A673 (cell line): Measurements from ENCODE around the gene ZNF541. TPM values are rescaled to one million over a fixed set of nuclear protein-coding genes. Genes with fewer than 3 reads are reported as not detected.

Experiments
- BruUV-seq: library from RNA; stranded (reverse); fragments of 400-500 nt; replicated peaks from 2 replicates; lab custom pipeline; 2021; lab: Mats Ljungman, UMichigan
- CTCF ChIA-PET: fragments of 300-600 bp; sonication (Branson Sonifier 250); formaldehyde crosslinking; loops from one replicate; lab custom pipeline; 2022; ENCODE audit warnings: antibody characterized with exemption; lab: Charles Lee
- POLR2A ChIA-PET: fragments of 300-600 bp; sonication (Branson Sonifier 250); formaldehyde crosslinking; loops from one replicate; lab custom pipeline; 2022; ENCODE audit warnings: antibody characterized with exemption; ENCODE audit not compliant: low non-redundant PET; lab: Charles Lee
- DNase-seq: peaks from one replicate; pipeline ENCODE4 v3.0.0-alpha.2; 2015; ENCODE audit warnings: low spot score
- H3K27ac ChIP-seq: fragments of 200-600 bp; sonication (generic); 2 replicates; pipeline ENCODE4 v1.5.1; 2016; ENCODE audit warnings: mixed run types, low read depth, mild to moderate bottlenecking, mixed read lengths, antibody characterized with exemption, low read length; ENCODE audit not compliant: poor library complexity, severe bottlenecking
- H3K27me3 ChIP-seq: fragments of 200-600 bp; sonication (generic); replicated peaks from 2 replicates; pipeline ENCODE4 v1.6.1; 2017; ENCODE audit warnings: mixed run types, low read depth, mild to moderate bottlenecking, mixed read lengths, antibody characterized with exemption, low read length; ENCODE audit not compliant: insufficient read depth, poor library complexity
- H3K36me3 ChIP-seq: fragments of 200-600 bp; sonication (generic); 2 replicates; pipeline ENCODE4 v1.6.1; 2016; ENCODE audit warnings: mixed run types, mild to moderate bottlenecking, mixed read lengths, antibody characterized with exemption, low read length; ENCODE audit not compliant: insufficient read depth, poor library complexity, severe bottlenecking
- H3K4me1 ChIP-seq: fragments of 200-600 bp; sonication (generic); 2 replicates; pipeline ENCODE4 v1.6.1; 2017; ENCODE audit warnings: mixed run types, mild to moderate bottlenecking, mixed read lengths, antibody characterized with exemption, low read length; ENCODE audit not compliant: insufficient read depth, poor library complexity, severe bottlenecking
- H3K4me3 ChIP-seq: fragments of 200-600 bp; sonication (generic); 2 replicates; pipeline ENCODE4 v1.5.1; 2016; ENCODE audit warnings: low read depth, mixed run types, mild to moderate bottlenecking, mixed read lengths, low read length; ENCODE audit not compliant: poor library complexity, severe bottlenecking
- H3K9me3 ChIP-seq: fragments of 200-600 bp; sonication (generic); 2 replicates; pipeline ENCODE4 v1.6.1; 2016; ENCODE audit warnings: mixed run types, low read depth, mild to moderate bottlenecking, mixed read lengths, antibody characterized with exemption, low read length; ENCODE audit not compliant: poor library complexity, severe bottlenecking
- EZH2 ChIP-seq: fragments of 200-600 bp; sonication (generic); IDR thresholded peaks from 2 replicates; pipeline ENCODE4 v1.6.1; 2017; ENCODE audit warnings: borderline replicate concordance, low read depth, mild to moderate bottlenecking, mixed read lengths, antibody characterized with exemption, low read length; ENCODE audit not compliant: poor library complexity, severe bottlenecking
- intact Hi-C: fragments of 100-400 bp; cut with micrococcal nuclease; formaldehyde crosslinking; loops from one replicate; pipeline ENCODE4 v1.10.0; 2022; ENCODE audit not compliant: unreplicated experiment
- total RNA-seq: library from RNA; stranded (reverse); gene quantifications from 2 replicates; pipeline ENCODE4 v1.2.3, GENCODE V29; 2021
- TF ChIP-seq, protein P1 (sequence below): fragments of 300-800, 200-600 bp; sonication (generic); conservative IDR thresholded peaks from 2 replicates; pipeline ENCODE4 v1.5.1; 2017; ENCODE audit warnings: low read depth, mild to moderate bottlenecking, antibody characterized with exemption, low read length, moderate library complexity, mixed read lengths

ZNF541 gene
- total RNA-seq, 1 experiment from 2014 or later: not detected

DNA sequence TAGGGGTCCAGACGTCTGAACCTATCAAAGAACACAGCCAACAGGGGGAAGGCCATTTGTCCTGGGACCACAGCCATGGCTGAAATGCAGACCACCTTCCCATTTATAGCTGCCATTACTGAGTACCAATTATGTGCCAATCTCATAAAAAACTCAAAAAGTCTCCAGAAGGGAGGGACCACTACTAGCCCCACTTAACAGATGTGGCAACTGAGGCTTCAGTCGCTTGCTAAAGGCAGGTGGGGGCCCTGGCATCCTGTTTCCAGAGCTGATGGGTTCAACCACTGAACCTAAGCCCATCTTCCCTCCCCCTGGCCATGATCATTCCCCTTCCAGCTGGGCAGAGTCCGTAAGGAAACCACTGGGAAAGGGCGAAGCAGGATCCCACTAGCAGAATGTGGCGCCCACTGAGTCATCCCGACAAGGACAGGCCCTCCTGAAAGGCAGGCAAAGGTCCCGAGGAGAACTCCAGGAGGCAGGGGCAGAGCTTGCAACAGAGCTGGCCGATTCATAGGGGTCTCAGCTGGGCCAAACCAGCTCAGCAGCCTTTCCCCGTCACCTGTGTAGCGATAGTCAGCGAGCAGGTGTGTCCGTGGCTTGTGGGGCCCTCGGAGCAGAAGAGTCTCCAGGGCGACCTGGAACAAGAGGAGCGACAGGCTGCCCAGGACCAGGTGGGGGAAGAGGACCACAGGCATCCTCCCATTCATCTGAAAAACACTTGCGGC lies 43.8 kb downstream of the ZNF541 start:
- Histone ChIP-seq H3K4me1 (no peaks in the 10 kb centered on the region), H3K27me3 (no peaks in the 10 kb centered on the region), H3K36me3 (no peaks in the 10 kb centered on the region), H3K4me3 (no peak overlapping the region), H3K27ac (no peak overlapping the region), H3K9me3 (no peaks in the 10 kb centered on the region)
- CTCF ChIA-PET: interaction anchor here (0.6 to 0.7 kb wide), 2 partner anchors 11 to 159 kb away, joined by 3 read pairs; no protein-coding TSS in a partner anchor
- POLR2A ChIA-PET: no interaction called here
- no peak for DNase-seq
- intact Hi-C loops: no loop called here
- BruUV-seq: no TSS peak
- TF ChIP-seq, protein P1, sequence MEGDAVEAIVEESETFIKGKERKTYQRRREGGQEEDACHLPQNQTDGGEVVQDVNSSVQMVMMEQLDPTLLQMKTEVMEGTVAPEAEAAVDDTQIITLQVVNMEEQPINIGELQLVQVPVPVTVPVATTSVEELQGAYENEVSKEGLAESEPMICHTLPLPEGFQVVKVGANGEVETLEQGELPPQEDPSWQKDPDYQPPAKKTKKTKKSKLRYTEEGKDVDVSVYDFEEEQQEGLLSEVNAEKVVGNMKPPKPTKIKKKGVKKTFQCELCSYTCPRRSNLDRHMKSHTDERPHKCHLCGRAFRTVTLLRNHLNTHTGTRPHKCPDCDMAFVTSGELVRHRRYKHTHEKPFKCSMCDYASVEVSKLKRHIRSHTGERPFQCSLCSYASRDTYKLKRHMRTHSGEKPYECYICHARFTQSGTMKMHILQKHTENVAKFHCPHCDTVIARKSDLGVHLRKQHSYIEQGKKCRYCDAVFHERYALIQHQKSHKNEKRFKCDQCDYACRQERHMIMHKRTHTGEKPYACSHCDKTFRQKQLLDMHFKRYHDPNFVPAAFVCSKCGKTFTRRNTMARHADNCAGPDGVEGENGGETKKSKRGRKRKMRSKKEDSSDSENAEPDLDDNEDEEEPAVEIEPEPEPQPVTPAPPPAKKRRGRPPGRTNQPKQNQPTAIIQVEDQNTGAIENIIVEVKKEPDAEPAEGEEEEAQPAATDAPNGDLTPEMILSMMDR: no peak
- TF ChIP-seq EZH2: no peak

DNA sequence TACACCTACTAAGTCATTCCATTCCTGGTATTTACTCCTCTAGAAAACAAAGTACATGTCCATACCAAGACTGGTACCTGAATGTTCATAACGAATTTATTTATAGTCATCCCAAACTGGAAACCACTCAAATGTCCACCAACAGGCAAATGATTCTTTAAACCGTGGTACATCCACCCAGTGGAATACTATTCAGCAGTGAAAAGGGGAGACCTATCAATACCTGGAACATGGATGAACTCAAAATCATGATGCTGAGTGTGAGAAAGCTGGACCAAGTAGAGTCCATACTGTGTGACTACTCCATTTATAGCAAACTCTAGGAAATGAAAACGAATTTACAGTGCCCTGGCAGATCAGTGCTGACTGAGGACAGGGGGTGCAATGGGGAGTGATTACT lies 46.1 kb downstream of the ZNF541 start:
- no TSS peak for BruUV-seq

DNA sequence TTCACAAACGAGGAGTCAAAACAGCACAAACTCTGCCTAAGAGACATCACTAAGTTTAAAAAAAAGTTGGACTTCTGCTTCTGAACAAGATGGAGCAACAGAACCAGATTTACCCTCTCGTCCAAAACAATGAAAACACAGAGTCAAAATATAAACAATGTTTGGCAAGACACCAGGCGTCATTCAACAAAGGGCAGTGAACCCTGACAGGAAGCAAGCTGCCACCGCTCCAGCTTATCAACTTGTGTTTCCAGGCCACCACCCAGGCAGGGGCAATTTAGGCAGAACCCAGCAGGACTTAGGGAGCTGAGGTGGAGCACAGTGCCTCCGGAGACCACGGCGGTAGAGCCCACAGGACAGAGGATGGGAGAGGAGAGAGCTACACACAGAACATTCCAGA lies 49.5 kb downstream of the ZNF541 start:
- Histone ChIP-seq H3K4me3 (no peak overlapping the region), H3K27me3 (peaks cover 5% of the 10 kb centered on the region), H3K4me1 (no peaks in the 10 kb centered on the region), H3K36me3 (no peaks in the 10 kb centered on the region), H3K27ac (no peak overlapping the region), H3K9me3 (no peaks in the 10 kb centered on the region)
- TF ChIP-seq EZH2: no peak
- TF ChIP-seq, protein P1: no peak
- ChIA-PET CTCF (no interaction called here), POLR2A (interaction anchor here (0.6 kb wide), 1 partner anchor 8 kb away, joined by 3 read pairs; no protein-coding TSS in a partner anchor)
- BruUV-seq: no TSS peak
- intact Hi-C loops: no loop called here
- no peak for DNase-seq

More for the DNA sequence above, 46.1 kb downstream of the ZNF541 start:
- ChIA-PET POLR2A (no interaction called here), CTCF (no interaction called here)
- H3K9me3 ChIP-seq: no peaks in the 10 kb centered on the region
- TF ChIP-seq EZH2: no peak
- TF ChIP-seq, protein P1: no peak
- H3K27ac ChIP-seq: no peak overlapping the region
- H3K4me1 ChIP-seq: no peaks in the 10 kb centered on the region
- intact Hi-C loops: no loop called here
- peaks cover 5% of the 10 kb centered on the region for H3K27me3 ChIP-seq
- no peaks in the 10 kb centered on the region for H3K36me3 ChIP-seq
- no peak for DNase-seq
- H3K4me3 ChIP-seq: no peak overlapping the region

Other genes starting within 250 kb of the ZNF541 start
- 0.04 TPM in 1 of 2 replicates, not detected in the other for gene C5AR2, start 241.0 kb downstream of the ZNF541 start, total RNA-seq
- 24.5 and 29.6 TPM in 2 replicates for gene DHX34, start 223.8 kb downstream of the ZNF541 start, total RNA-seq
- 9.6 and 21.3 TPM in 2 replicates for gene MEIS3, start 153.6 kb downstream of the ZNF541 start, total RNA-seq
- gene SLC8A2, start 101.3 kb downstream of the ZNF541 start, total RNA-seq: 3.2 and 6.6 TPM in 2 replicates
- gene KPTN, start 88.9 kb downstream of the ZNF541 start, total RNA-seq: 18.7 and 18.9 TPM in 2 replicates
- gene NAPA, start 58.1 kb downstream of the ZNF541 start, total RNA-seq: 88.9 and 90.9 TPM in 2 replicates
- 23.1 and 24.3 TPM in 2 replicates for gene BICRA, start 36.0 kb upstream of the ZNF541 start, total RNA-seq
- 2.9 and 3.0 TPM in 2 replicates for gene EHD2, start 140.3 kb upstream of the ZNF541 start, total RNA-seq
- 146 and 172 TPM in 2 replicates for gene NOP53, start 172.4 kb upstream of the ZNF541 start, total RNA-seq
- gene SELENOW, start 205.6 kb upstream of the ZNF541 start, total RNA-seq: 107 and 121 TPM in 2 replicates
- not detected in 2 replicates for gene TPRX1, start 231.4 kb upstream of the ZNF541 start, total RNA-seq
- not detected in 2 replicates for gene CRX, start 248.8 kb upstream of the ZNF541 start, total RNA-seq